Stimulated activated CD8-positive, alpha-beta memory T cell treated with anti-CD3 and anti-CD28 coated beads, Interleukin-4, amount 100 ng/mL, for 48 hours (primary cell): Measurements from ENCODE around the gene GOLGA3.
"Not testable (repeated sequence)": the region's sequence is repeated elsewhere in the genome, so short reads cannot be mapped to it uniquely, and the experiment has no call there.

Experiments
- DNase-seq: peaks from one replicate; pipeline ENCODE4 v3.0.0-alpha.2; 2020

The GOLGA3 gene, protein sequence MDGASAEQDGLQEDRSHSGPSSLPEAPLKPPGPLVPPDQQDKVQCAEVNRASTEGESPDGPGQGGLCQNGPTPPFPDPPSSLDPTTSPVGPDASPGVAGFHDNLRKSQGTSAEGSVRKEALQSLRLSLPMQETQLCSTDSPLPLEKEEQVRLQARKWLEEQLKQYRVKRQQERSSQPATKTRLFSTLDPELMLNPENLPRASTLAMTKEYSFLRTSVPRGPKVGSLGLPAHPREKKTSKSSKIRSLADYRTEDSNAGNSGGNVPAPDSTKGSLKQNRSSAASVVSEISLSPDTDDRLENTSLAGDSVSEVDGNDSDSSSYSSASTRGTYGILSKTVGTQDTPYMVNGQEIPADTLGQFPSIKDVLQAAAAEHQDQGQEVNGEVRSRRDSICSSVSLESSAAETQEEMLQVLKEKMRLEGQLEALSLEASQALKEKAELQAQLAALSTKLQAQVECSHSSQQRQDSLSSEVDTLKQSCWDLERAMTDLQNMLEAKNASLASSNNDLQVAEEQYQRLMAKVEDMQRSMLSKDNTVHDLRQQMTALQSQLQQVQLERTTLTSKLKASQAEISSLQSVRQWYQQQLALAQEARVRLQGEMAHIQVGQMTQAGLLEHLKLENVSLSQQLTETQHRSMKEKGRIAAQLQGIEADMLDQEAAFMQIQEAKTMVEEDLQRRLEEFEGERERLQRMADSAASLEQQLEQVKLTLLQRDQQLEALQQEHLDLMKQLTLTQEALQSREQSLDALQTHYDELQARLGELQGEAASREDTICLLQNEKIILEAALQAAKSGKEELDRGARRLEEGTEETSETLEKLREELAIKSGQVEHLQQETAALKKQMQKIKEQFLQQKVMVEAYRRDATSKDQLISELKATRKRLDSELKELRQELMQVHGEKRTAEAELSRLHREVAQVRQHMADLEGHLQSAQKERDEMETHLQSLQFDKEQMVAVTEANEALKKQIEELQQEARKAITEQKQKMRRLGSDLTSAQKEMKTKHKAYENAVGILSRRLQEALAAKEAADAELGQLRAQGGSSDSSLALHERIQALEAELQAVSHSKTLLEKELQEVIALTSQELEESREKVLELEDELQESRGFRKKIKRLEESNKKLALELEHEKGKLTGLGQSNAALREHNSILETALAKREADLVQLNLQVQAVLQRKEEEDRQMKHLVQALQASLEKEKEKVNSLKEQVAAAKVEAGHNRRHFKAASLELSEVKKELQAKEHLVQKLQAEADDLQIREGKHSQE (N-terminal part only)

DNA sequence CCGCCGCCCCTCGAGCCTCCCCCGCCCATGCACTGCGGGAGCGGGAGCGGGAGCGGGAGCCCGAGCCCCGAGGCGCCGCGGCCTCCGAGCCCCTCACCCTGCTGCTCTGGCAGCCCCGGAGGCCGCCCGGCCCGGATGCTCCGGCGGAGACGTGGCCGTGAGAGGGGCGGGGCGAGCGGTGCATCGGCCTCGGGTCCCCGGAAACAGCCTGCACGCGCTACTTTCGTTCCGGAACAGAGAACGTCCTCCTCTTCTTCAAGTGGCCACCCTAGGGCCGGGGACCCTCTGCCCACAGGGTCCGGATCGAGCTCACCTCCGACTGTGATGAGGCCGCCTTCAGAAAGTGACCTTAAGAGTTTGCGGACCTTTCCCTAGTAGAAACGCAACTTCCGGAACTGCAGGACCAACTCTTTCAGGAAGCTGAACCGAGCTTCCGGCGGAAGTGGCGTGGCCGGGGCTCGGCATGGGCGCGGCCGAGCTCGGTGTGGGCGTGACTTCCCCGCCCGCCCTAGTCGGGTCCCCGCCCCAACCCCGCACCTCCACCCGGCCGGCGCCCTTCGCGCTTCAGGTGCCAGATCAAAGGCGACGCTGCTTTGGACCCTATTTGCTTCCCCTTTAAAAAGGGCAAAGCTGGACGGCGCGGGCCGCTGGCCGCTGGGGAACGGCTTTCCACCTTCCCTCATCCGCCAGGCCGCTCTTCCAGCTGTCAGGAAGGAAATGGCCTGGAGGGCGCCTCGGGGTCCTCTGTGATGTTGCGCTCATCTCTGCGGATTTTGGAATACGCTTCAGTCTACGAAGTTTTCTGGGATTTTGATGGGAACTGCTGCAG, at the start of gene GOLGA3:
TSS of gene GOLGA3 (minus strand) at position 164 of the 829 bp plus-strand sequence. CDS start 6,741 bp downstream, outside the sequence.
- DNase-seq: peak; percentile 96

DNA sequence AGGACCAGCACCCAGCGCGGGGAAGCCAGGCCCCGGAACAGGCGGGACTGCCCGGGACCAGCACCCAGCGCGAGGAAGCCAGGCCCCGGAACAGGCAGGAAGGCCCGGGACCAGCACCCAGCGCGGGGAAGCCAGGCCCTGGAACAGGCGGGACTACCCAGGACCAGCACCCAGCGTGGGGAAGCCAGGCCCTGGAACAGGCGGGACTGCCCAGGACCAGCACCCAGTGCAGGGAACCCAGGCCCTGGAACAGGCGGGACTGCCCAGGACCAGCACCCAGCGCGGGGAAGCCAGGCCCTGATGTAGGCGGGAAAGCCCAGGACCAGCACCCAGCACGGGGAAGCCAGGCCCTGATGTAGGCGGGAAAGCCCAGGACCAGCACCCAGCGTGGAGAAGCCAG, 46.0 kb upstream of the GOLGA3 start:
- DNase-seq: not testable (repeated sequence)

DNA sequence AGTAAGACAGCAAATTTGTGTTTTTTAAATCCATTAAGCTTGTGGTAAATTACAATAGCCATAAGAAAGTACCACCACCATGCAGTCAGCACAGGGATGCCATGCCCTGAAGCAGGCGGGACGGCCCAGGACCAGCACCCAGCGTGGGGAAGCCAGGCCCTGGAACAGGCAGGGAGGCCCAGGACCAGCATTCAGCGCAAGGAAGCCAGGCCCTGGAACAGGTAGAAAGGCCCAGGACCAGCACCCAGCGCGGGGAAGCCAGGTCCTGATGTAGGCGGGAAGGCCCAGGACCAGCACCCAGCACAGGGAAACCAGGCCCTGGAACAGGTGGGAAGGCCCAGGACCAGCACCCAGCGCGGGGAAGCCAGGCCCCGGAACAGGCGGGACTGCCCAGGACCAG, 45.5 kb upstream of the GOLGA3 start:
- no peak for DNase-seq

DNA sequence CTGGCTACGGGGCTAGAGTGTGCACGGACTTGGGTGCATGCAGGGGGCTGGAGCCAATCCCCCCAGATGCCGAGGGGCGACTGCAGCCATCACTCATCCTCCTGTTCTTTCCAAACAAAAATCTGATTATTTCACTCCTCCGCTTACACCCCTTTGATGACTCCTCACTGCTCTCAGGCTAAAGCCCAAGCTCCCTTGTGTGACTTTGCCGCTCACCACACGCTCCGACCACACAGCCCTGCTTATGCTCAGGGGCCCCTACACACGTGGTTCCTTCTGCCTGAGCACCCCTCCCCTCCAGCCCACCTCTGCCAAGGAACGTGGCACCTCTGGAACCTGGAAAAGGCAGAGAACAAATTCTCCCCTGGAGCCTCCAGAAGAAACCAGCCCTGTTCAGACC, 45.1 kb upstream of the GOLGA3 start:
- DNase-seq: peak; percentile 43

DNA sequence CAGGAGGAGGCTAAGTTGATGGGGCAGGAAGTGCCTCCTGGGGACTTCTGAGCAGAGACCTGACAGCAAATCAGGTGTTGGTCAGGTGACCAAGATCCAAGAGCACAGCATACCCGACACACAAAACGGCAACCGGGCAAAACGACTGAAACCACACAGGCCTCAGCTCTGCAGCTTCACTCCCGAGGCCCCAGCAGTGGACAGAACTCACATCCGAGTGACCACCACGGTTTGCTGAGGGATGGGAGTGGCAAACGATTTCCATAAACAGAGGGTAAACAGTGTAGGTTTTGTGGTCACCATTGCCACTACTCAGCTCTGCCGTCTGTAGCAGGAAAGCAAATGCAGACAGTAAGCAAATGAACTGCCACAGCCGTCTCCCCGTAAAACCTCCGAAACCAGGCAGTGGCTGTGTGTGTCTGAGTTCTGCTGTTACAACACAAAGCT, 44.3 kb upstream of the GOLGA3 start:
- peak; percentile 36 for DNase-seq

DNA sequence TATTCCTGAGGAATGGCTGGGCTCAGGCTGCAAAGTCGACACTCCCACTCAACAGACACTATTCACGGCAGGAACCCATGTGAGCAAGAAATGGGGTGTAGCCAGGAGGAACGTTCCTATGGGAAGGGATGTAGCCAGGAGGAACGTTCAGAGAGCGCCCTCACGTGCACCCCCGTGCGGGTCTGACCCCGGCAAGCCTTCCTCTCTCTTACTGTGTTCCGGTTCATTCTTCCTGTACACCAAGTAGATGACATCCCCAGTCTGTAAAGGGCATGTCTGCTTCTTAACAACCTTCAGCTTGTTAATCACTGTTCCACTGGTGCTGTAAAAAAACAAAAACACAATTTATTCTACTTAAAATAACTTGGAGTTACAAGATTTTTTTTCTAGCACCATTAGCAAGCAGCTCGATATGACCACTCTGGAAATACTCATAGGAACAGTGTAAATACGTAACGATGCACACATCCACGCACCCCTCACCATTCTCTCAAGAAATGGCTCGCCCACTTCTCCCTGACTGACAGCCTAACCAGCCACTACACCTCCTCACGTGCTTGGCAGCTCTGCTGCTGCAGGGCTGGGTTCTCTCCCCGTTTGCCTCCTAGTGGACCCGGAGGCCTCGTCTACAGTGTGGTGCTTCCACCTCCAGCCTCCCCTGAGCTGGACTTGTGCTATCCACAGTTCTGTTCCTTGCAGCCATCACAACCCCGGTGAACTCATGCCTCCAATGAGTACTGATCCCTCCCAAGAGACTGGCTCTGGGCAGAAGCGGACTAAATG, 43.6 kb upstream of the GOLGA3 start:
- no peak for DNase-seq

DNA sequence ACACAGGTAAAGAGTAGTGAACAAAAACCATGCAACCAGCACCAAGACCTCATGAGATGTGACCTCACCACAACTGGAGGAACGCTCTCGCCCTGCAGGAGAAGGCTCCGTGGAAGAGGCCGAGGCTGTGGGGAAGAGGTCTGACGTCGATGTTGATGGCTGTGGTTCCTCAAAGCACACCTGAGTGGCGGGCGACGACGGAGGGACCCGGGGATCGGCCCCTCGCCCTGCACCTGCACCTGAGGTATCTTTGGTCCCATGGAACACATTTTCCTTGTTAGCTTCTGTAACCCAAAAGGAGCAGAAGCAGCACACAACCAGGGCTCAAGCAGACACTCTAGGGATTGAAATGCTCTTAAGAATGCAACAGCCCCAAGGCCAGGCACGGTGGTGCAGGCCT, 40.9 kb upstream of the GOLGA3 start:
- DNase-seq: no peak

DNA sequence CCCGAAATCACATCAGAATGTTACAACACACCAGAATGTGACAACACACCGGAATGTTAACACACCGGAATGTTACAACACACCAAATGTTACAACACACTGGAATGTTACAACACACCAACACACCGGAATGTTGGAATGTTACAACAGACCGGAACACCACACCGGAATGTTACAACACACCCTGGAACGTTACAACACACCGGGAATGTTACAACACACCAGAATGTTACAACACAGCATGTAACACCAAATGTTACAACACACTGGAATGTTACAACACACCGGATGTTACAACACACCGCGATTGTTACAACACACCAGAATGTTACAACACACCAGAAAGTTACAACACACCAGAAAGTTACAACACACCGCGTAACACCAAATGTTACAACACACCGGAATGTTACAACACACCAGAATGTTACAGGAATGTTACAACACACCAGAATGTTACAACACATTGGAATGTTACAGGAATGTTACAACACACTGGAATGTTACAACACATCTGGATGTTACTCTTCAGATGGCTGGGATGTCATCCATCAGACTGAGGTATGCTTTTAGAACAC, 37.7 kb upstream of the GOLGA3 start:
- DNase-seq: no peak

DNA sequence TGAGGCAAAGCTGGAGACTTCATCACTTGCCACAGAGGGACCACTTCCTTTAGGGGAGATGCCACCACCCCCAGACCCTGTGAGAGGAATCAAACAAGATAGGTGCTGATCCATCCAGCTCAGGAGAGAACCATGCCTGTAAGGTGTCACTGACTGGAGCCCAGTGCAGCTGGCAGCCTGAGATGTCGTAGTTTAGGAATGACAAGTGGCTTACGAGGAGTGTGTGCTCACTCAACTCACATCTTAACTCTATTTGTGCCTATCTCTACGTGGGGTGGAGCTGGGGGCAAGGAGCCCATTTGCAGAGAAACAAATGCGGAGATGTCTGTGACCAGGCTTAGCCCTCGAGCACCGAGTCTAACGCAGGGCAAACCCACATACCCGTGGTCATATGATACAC, 32.9 kb upstream of the GOLGA3 start:
- no peak for DNase-seq

DNA sequence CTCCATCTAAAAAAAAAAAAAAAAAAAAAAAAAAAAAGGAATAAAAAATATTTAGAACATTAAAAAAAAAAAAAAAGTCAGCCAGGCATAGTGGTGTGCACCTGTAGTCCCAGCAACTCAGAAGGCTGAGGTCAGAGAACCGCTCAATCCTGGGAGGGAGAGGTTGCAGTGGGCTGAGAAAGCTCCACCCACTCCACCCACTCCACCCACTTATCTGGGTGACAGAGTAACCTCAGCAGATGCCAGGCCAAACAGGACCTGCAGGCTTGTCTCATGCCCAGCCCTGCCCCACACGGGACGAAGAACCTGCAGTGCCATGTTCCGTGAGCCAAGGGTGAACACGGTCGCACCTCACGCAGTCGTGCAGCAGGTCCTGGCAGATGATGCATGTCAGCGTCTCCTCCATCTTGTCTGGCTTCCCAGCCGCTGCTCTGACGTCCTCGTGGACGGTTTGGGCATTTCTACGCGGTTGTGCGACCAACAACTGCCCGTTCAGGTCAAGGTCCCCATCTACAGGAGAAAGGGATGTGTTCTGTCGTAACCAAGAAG, 30.1 kb upstream of the GOLGA3 start:
- DNase-seq: no peak

DNA sequence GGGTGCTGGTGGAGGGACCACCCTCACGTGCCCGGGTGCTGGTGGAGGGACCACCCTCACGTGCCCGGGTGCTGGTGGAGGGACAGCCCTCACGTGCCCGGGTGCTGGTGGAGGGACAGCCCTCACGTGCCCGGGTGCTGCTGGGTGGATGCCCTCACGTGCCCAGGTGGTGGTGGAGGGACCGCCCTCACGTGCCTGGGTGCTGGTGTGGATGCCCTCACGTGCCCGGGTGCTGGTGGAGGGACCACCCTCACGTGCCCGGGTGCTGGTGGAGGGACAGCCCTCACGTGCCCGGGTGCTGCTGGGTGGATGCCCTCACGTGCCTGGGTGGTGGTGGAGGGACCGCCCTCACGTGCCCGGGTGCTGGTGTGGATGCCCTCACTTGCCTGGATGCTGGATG, 28.4 kb upstream of the GOLGA3 start:
- DNase-seq: not testable (repeated sequence)

DNA sequence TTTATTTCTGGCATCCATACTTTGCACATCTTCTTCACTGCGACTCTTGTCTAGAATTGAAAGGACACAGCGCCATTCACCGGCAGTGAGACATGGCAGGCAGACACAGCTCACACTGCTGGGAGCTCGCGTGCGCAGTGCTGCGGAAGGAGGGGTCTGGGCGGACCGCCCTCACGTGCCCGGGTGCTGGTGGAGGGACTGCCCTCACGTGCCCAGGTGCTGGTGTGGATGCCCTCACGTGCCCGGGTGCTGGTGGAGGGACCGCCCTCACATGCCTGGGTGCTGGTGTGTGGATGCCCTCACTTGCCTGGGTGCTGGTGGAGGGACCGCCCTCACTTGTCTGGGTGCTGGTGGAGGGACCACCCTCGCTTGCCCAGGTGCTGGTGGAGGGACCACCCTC, 27.9 kb upstream of the GOLGA3 start:
- DNase-seq: no peak

DNA sequence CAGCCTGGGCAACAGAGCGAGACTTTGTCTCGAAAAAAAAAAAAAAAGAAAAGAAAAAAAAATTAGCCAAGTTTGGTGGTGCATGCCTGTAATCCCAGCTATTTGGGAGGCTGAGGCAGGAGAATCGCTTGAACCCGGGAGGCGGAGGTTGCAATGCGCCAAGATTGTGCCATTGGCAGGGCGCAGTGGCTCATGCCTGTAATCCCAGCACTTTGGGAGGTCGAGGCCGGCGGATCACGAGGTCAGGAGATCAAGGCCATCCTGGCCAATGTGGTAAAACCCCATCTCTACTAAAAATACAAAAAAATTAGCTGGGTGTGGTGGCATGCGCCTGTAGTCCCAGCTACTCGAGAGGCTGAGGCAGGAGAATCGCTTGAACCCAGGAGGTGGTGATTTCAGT, 26.5 kb upstream of the GOLGA3 start:
- DNase-seq: not testable (repeated sequence)

DNA sequence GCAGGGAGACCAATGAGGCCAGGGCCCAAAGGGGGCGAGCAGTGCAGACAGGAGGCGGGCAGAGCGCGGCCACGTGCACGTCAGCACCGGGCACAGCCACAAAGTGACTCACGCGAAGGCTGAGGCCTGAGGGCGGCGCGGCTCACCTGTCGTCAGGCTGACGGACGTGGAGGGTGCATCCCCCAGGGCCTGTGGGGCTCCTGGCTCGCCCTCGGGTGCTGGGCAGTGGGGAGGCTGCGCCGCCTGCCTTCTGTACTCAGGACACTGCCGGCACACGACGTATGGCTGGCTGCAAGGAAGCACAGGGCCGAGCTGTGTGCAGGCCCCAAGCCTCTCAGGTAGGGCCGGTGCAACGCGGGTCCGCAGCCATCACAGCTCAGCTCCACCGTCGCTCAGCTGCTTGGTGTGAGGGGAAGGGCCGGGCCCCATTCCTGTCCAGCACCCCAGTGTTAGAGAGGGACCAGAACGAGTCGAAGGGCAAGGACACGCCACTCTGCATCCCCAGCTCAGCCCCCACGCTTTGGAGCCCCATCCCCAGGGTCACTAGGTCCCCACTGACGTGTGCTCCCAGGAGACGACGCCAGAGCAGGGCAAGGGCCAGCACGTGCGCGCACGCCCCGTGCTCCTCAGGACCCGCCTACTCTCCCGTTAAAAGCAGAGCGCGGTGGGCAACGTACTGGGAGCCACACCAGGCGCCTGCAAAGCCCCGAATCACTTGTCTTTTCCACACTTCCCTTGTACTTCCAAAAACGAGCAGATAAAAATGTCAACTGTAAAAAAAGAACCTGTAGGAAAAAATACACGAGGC, 24.8 kb upstream of the GOLGA3 start:
- no peak for DNase-seq

DNA sequence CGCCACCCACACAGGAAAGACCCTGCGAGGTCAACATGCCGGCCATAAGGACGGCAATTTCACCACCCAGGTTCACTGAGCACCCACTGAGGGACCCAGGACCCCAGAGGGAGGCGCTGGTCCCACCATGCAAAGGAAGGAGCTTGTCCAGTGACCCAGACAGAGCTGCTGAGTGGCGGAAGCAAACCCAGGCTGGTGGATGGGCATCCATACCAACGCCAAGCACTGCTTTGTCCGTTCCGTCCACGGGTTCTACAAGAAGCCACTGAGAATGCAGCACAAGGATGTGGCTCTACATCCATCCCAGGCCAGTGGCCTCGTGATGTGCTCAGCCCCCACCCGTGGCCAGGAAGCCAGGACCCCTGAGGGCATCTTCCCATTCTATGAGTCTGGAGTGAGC, 23.8 kb upstream of the GOLGA3 start:
- DNase-seq: no peak

DNA sequence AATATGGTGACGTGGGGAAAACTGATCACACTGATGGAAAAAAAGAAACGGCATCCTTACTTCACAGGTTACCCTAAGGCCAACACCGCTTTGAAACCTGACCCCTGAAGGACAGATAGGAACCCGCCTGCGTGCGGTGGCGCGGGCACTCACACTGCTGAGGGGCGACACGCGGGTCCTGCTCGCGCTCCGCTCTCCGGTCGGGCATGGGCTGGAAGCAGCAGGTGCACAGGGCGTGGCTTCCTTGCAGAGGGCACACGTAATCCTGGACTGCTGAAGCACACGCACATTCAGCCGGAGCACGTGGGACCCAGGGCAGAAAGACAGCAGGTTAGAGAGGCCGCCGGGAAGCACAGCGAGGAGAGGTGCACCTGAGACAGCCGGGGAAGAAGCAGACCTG, 22.8 kb upstream of the GOLGA3 start:
- no peak for DNase-seq

DNA sequence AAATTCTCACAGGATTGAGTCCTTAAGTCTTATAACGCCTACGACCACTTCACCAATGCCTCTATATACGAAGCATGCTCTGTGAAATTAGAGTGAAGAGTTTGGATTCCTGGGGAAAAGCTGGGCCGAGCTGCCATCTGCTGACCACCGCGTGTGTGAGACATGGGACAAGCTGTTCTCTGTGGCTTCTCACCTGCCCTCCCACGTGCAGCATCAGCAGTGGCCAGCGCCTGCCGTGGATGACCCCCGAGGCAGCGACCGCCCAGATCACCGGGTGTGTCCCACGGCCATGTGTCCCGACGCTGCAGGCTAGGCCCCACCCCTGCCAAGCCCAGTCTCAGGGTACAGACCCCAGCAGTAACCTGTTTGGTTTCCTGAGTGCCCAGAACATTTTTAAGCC, 21.6 kb upstream of the GOLGA3 start:
- DNase-seq: no peak

DNA sequence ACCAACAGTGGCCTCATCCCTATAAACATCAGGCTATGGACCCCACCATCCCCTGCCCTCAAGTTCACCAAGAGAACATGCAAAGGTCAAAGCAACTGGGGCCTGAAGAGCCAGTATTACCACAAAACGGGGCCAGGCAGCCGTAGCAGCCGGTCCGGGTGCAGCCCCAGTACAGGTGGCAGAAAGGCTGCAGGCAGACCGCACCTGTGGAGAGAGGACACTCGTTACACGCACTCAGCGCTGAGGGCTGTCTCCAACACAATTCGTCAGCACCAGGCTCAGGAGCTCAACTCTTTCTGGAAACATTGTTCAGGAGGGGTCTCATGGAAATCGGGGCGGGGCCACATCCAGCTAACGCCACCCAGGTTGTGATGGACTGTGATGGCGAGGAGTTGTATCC, 19.9 kb upstream of the GOLGA3 start:
- no peak for DNase-seq
